UCSD-AML1 (cell line): ENCODE measurements around the gene LRRC31.

ENCODE experiments used
- DNase-seq: peaks from one replicate; lab custom pipeline; 2025; ENCODE audit not compliant: unreplicated experiment; lab: John Stamatoyannopoulos, UW

Gene LRRC31

GRCh38 chr3:169813757-169814517 lies 55.8 kb downstream of the LRRC31 start:
- DNase-seq, result no peak

- no peak for DNase-seq
Observed at GRCh38 chr3:169813278-169813677, 56.5 kb downstream of the LRRC31 start.

DNA sequence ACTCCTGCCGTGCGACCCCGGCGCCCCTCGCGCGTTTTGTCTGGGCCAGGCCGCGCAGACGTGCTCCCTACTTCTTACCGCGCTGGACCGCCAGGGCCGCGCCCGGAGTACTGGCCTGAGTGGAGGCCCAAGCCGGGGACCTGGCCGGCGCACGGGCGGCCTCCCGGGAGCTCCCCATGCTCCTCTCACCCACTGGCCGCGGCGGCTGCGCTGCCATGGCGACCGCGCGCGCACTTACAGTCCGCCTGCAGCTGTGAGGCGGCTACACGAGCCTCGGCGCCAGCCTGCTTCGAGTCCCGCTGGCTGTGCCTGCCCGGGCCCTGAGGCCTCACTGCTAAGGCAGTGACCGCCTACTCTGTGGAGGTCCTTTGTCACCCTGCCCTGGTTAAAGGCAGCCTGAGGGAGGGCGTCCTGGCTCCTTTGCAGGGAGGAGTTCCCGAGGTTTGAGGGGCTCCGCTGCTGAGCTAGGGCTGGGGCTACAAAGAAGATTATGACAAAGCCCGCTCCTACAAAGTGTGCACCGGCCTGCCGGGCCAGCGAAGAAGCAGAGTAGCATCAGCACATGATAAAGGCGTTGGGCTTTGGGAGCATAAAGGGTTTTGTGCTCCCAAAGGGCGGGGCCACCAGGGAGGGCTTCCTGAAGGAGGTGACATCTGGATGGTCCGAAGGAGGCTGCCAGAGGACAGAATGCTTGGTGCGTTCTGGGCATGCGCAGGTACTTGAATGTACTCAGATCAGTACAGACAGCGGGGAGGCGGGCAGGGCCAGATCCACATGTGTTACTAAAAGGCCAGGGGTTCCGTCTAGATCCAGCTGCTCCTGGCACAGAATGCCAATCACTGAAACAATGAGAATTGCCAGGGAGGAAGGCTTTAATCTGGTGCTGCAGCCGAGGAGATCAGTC lies 57.2 kb downstream of the LRRC31 start, which contains the start of the genes LRRC34 and LRRIQ4:
Gene LRRC34, minus strand, starts transcription at position 573 of the 904 bp plus-strand sequence. Its CDS starts 356 bp downstream, at position 217.
Gene LRRIQ4, plus strand, starts transcription at position 539 of the 904 bp plus-strand sequence. CDS start 9,052 bp downstream, outside the sequence.
- peak; percentile 62 for DNase-seq

DNA sequence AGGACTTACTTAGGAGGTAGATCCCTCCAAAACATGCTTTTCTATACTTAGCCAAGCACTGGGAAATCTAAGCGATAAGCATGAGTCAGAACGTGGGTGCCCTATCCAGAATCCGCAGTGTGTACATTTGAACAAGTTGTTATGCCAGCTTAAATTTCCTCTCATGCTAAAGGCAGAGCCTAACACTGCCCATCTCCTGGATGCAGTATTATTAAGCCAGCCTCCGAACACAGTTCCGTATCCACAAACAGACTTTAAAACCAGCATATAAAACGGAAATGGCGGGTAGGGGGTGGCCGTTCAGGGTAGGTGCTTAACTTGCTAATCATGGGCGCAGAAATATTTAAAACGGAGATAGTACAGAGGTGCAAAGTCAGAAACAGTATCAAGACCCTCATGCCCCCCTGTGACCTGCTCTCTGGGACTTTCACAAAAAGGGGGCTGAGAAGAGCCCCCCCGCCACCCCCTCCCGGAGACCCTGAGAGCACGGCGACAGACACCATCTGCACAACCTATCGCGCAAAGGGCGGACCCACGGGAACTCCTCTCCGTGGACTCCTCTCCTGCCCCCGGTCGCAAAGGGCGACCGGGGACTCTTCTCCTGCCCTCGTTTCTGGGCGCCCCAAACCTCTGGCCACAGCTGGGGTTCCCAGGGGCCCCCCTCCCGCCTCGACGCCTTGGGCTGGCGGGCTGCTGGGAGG lies 58.0 kb downstream of the LRRC31 start:
- peak; percentile 50 for DNase-seq

- DNase-seq, result no peak
Observed at GRCh38 chr3:169809230-169809795, 60.4 kb downstream of the LRRC31 start.

GRCh38 chr3:169804681-169805080 lies 65.1 kb downstream of the LRRC31 start:
- no peak for DNase-seq

- DNase-seq, result no peak
Observed at GRCh38 chr3:169792359-169792758, 77.4 kb downstream of the LRRC31 start.

- DNase-seq, result no peak
Observed at GRCh38 chr3:169790687-169791429, 78.9 kb downstream of the LRRC31 start.

DNA sequence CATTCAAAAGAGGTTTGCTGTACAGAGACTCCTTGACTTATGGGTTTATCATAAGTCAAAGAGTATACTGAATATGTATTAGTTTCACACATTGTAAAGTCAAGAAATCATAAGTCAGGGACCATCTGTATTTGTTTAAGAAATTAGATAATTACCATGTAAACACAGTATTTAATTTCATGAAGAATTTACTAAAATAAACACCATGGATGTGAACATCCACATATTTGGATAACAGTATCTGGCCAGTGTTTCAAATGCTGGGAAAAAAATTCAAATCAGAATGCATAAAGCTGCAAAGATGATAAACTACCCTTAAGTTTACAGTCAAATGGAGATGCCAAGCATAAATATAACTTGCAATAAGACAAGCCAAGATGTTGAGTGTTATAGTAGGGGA lies 79.5 kb downstream of the LRRC31 start:
- no peak for DNase-seq
